GM23338 (cell line): ENCODE measurements around the gene TBCD. TPM values are rescaled to one million over a fixed set of nuclear protein-coding genes. Genes with fewer than 3 reads are reported as not detected.

Experiments used
- ATAC-seq: fragments of 200-7000 bp; cut with Tn5 transposase; 3 replicates; pipeline ENCODE4 v1.9.1; 2020
- DNase-seq: peaks from one replicate; pipeline ENCODE4 v3.0.0-alpha.2; 2015; ENCODE audit warnings: low spot score
- H2AFZ ChIP-seq: fragments of 200-600 bp; sonication (generic); 2 replicates; pipeline ENCODE4 v1.8.0; 2016; ENCODE audit warnings: antibody characterized with exemption, mild to moderate bottlenecking, moderate library complexity
- H3F3A ChIP-seq: fragments of 200-600 bp; sonication (generic); replicated peaks from 2 replicates; pipeline ENCODE4 v1.8.0; 2017; ENCODE audit warnings: antibody characterized with exemption, mixed run types, low read depth
- H3K27ac ChIP-seq: fragments of 200-600 bp; sonication (generic); 2 replicates; pipeline ENCODE4 v1.6.1; 2016; ENCODE audit warnings: low read depth
- H3K27me3 ChIP-seq: fragments of 200-600 bp; sonication (generic); 2 replicates; pipeline ENCODE4 v1.8.0; 2016; ENCODE audit warnings: mild to moderate bottlenecking, mixed run types, moderate library complexity; ENCODE audit not compliant: insufficient read depth
- H3K36me3 ChIP-seq: fragments of 200-600 bp; sonication (generic); 2 replicates; pipeline ENCODE4 v1.8.0; 2016; ENCODE audit warnings: mild to moderate bottlenecking; ENCODE audit not compliant: insufficient read depth
- H3K4me1 ChIP-seq: fragments of 200-600 bp; sonication (generic); 2 replicates; pipeline ENCODE4 v1.8.0; 2016; ENCODE audit warnings: mild to moderate bottlenecking, moderate library complexity; ENCODE audit not compliant: insufficient read depth
- H3K4me2 ChIP-seq: fragments of 200-600 bp; sonication (generic); 2 replicates; pipeline ENCODE4 v1.7.1; 2017; ENCODE audit warnings: mixed run types
- H3K4me3 ChIP-seq: fragments of 200-600 bp; sonication (generic); 2 replicates; pipeline ENCODE4 v1.6.1; 2016; ENCODE audit warnings: mixed run types
- H3K79me2 ChIP-seq: fragments of 200-600 bp; sonication (generic); replicated peaks from 2 replicates; pipeline ENCODE4 v1.8.0; 2017; ENCODE audit warnings: mild to moderate bottlenecking; ENCODE audit not compliant: insufficient read depth
- H3K9me2 ChIP-seq: fragments of 200-600 bp; sonication (generic); 2 replicates; pipeline ENCODE4 v1.8.0; 2017; ENCODE audit not compliant: insufficient read depth
- H4K20me1 ChIP-seq: fragments of 200-600 bp; sonication (generic); replicated peaks from 2 replicates; pipeline ENCODE4 v1.8.0; 2017; ENCODE audit warnings: mild to moderate bottlenecking; ENCODE audit not compliant: insufficient read depth
- H3K27ac Mint-ChIP-seq: 2 replicates; pipeline ENCODE4 v1.8.0; 2020; ENCODE audit warnings: inconsistent platforms, mild to moderate bottlenecking, moderate library complexity, mixed read lengths
- H3K27me3 Mint-ChIP-seq: 3 replicates; pipeline ENCODE4 v1.8.0; 2022; ENCODE audit warnings: low read depth, mild to moderate bottlenecking, moderate library complexity, mixed read lengths, inconsistent platforms; ENCODE audit not compliant: insufficient read depth, poor library complexity
- H3K36me3 Mint-ChIP-seq: 3 replicates; pipeline ENCODE4 v1.8.0; 2021; ENCODE audit warnings: low read depth, mild to moderate bottlenecking, inconsistent platforms, moderate library complexity, mixed read lengths
- H3K4me1 Mint-ChIP-seq: 3 replicates; pipeline ENCODE4 v1.8.0; 2020; ENCODE audit warnings: mild to moderate bottlenecking, inconsistent platforms, mixed read lengths
- H3K4me3 Mint-ChIP-seq: 3 replicates; pipeline ENCODE4 v1.8.0; 2021; ENCODE audit warnings: moderate library complexity, mild to moderate bottlenecking, inconsistent platforms, mixed read lengths
- H3K9me3 Mint-ChIP-seq: 3 replicates; pipeline ENCODE4 v1.8.0; 2020; ENCODE audit warnings: moderate library complexity, mild to moderate bottlenecking, inconsistent platforms, mixed read lengths
- CREB1 ChIP-seq: fragments of 250-450 bp; sonication (Bioruptor Pico); IDR thresholded peaks from 2 replicates; pipeline ENCODE4 v1.5.0; 2020; ENCODE audit warnings: low read depth, mild to moderate bottlenecking, moderate library complexity
- EZH2phosphoT487 ChIP-seq: fragments of 200-600 bp; sonication (generic); IDR thresholded peaks from one replicate; pipeline ENCODE4 v1.8.1; 2018; ENCODE audit warnings: antibody characterized with exemption; ENCODE audit not compliant: unreplicated experiment
- JUNB ChIP-seq: IDR thresholded peaks from one replicate; pipeline ENCODE4 v1.6.1; 2016; ENCODE audit warnings: antibody characterized with exemption; ENCODE audit not compliant: unreplicated experiment
- NANOG ChIP-seq: IDR thresholded peaks from 2 replicates; pipeline ENCODE4 v1.6.1; 2016; ENCODE audit warnings: antibody characterized with exemption, borderline replicate concordance
- POLR2AphosphoS5 ChIP-seq: IDR thresholded peaks from 2 replicates; pipeline ENCODE4 v1.6.1; 2016; ENCODE audit warnings: antibody characterized with exemption, low read depth
- STAT1 ChIP-seq: IDR thresholded peaks from one replicate; pipeline ENCODE4 v1.6.1; 2016; ENCODE audit warnings: antibody characterized with exemption; ENCODE audit not compliant: unreplicated experiment
- ZNF114 ChIP-seq: fragments of 250-450 bp; sonication (Bioruptor Pico); IDR thresholded peaks from 2 replicates; pipeline ENCODE4 v1.5.0; 2020; ENCODE audit warnings: mild to moderate bottlenecking, moderate library complexity
- polyA plus RNA-seq: library from polyadenylated mRNA; unstranded; fragments of >200 nt; fragmentation: Nextera tagmentation; extraction: Ambion mirVana; gene quantifications from 2 replicates; pipeline ENCODE4 v1.2.1, GENCODE V29; 2016
- total RNA-seq: library from RNA; depleted of rRNA; stranded (reverse); fragments of >200 nt; shearing (Covaris generic); gene quantifications from 2 replicates; pipeline ENCODE4 v1.2.3, GENCODE V29; 2014
- TF ChIP-seq, protein P1 (sequence below): IDR thresholded peaks from one replicate; pipeline ENCODE4 v1.6.1; 2018; ENCODE audit warnings: antibody characterized with exemption; ENCODE audit not compliant: unreplicated experiment
- TF ChIP-seq, protein P2 (sequence below), 2 experiments: fragments of 200-600 bp in 1 of 2; sonication (generic) in 1 of 2; conservative IDR thresholded peaks; 2 replicates each; pipeline versions ENCODE4 v1.5.1 to v1.6.1; 2016 to 2017; ENCODE audit warnings: antibody characterized with exemption in 2 of 2, low read depth in 2 of 2, mild to moderate bottlenecking in 2 of 2, moderate library complexity in 1 of 2

The TBCD gene
- total and polyA plus RNA-seq, 2 experiments from 2014 or later = 75.0 to 116 TPM

DNA sequence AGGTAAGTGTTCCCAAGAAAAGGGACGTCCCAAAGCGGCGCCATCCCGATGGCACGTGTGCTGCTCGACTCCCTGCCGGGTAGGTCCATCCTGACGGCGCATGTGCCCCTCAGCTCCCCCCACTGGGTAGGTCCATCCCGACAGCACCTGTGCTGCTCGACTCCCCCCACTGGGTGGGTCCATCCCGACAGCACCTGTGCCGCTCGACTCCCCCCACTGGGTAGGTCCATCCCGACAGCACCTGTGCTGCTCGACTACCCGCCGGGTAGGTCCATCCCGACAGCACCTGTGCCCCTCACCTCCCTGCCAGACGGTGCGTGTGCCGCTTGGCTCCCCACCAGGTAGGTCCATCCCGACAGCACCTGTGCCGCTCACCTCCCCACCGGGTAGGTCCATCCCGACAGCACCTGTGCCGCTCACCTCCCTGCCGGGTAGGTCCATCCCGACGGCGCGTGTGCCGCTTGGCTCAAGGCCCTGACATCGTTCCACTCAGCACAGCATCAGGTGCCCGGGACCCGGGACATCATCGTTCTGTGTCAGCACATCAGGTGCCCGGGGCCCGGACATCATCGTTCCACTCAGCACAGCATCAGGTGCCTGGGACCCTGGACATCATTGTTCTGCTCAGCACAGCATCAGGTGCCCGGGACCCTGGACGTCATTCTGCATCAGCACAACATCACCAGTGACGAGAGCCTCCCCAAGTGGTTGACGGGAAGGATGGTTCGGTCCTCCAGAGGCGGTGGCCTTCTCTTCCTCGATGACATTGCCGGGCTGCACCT lies 22.2 kb upstream of the TBCD start (continued):
- TF ChIP-seq, protein P1, sequence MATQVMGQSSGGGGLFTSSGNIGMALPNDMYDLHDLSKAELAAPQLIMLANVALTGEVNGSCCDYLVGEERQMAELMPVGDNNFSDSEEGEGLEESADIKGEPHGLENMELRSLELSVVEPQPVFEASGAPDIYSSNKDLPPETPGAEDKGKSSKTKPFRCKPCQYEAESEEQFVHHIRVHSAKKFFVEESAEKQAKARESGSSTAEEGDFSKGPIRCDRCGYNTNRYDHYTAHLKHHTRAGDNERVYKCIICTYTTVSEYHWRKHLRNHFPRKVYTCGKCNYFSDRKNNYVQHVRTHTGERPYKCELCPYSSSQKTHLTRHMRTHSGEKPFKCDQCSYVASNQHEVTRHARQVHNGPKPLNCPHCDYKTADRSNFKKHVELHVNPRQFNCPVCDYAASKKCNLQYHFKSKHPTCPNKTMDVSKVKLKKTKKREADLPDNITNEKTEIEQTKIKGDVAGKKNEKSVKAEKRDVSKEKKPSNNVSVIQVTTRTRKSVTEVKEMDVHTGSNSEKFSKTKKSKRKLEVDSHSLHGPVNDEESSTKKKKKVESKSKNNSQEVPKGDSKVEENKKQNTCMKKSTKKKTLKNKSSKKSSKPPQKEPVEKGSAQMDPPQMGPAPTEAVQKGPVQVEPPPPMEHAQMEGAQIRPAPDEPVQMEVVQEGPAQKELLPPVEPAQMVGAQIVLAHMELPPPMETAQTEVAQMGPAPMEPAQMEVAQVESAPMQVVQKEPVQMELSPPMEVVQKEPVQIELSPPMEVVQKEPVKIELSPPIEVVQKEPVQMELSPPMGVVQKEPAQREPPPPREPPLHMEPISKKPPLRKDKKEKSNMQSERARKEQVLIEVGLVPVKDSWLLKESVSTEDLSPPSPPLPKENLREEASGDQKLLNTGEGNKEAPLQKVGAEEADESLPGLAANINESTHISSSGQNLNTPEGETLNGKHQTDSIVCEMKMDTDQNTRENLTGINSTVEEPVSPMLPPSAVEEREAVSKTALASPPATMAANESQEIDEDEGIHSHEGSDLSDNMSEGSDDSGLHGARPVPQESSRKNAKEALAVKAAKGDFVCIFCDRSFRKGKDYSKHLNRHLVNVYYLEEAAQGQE = no peak
- TF ChIP-seq STAT1 = no peak
- TF ChIP-seq POLR2AphosphoS5 = no peak
- TF ChIP-seq NANOG = no peak
- TF ChIP-seq JUNB = no peak
- no peak for TF ChIP-seq ZNF114 (CRISPR knock-in tag)

DNA sequence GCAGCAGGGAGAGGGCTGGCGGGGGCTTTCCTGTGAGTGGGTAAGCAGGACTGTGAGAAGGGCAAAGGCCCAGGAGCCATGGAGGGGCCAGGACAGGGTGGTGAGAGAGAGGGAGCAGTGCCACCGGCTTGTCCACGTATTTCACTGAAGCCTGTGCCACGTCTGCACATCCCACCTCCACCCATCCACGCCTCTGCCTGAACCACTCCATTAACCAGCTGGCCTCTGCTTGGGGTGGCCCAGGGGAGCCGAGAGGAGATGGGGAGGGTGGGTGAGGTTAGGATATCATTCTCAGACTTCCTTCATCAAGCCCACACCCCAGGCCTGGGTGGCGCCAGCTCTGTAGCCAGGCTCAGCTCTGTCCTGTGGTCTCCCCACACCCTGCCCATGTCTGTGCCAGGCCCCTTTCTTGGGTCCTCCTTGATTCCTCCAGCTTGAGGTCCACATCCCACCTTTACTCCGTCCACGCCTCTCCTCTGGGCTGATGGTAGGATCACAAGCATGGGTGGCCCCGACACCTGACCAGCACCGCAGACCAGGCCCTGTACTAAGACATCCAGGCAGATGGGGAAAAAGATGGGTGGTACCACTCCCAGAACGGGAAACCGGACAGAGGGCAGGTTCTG lies 19.6 kb upstream of the TBCD start:
- peaks cover 7% of the 10 kb centered on the region for H3K36me3 Mint-ChIP-seq
- 0 out of 3 replicates have a peak, but pooled peaks cover 4% of the 10 kb centered on the region for H3K4me1 Mint-ChIP-seq
- Histone ChIP-seq H3K27ac (no peak overlapping the region), H3K36me3 (no peaks in the 10 kb centered on the region), H3F3A (0 out of 2 replicates have a peak, but pooled peaks cover 4% of the 10 kb centered on the region), H3K4me2 (no peak overlapping the region), H2AFZ (no peak overlapping the region), H3K4me1 (no peaks in the 10 kb centered on the region), H3K9me2 (no peaks in the 10 kb centered on the region), H4K20me1 (no peaks in the 10 kb centered on the region), H3K79me2 (no peaks in the 10 kb centered on the region), H3K27me3 (peaks cover 4% of the 10 kb centered on the region; the same call in 1 of the 2 replicates), H3K4me3 (no peak overlapping the region)
- H3K27ac Mint-ChIP-seq = no peak overlapping the region
- H3K4me3 Mint-ChIP-seq = no peak overlapping the region
- peaks cover 3% of the 10 kb centered on the region; the same call in 1 of the 3 replicates for H3K9me3 Mint-ChIP-seq
- DNase-seq (no peak), ATAC-seq (no peak)
- peaks cover 16% of the 10 kb centered on the region for H3K27me3 Mint-ChIP-seq
- no peak for TF ChIP-seq CREB1 (CRISPR knock-in tag)
- no peak for TF ChIP-seq EZH2phosphoT487
- TF ChIP-seq POLR2AphosphoS5 = no peak
- TF ChIP-seq, protein P2, sequence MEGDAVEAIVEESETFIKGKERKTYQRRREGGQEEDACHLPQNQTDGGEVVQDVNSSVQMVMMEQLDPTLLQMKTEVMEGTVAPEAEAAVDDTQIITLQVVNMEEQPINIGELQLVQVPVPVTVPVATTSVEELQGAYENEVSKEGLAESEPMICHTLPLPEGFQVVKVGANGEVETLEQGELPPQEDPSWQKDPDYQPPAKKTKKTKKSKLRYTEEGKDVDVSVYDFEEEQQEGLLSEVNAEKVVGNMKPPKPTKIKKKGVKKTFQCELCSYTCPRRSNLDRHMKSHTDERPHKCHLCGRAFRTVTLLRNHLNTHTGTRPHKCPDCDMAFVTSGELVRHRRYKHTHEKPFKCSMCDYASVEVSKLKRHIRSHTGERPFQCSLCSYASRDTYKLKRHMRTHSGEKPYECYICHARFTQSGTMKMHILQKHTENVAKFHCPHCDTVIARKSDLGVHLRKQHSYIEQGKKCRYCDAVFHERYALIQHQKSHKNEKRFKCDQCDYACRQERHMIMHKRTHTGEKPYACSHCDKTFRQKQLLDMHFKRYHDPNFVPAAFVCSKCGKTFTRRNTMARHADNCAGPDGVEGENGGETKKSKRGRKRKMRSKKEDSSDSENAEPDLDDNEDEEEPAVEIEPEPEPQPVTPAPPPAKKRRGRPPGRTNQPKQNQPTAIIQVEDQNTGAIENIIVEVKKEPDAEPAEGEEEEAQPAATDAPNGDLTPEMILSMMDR (conservative IDR thresholded peaks at IDR 0.05; ENCODE audit: low read depth in 2 of 2) = no peak
